ENCODE results near the gene IRX2.

DNA sequence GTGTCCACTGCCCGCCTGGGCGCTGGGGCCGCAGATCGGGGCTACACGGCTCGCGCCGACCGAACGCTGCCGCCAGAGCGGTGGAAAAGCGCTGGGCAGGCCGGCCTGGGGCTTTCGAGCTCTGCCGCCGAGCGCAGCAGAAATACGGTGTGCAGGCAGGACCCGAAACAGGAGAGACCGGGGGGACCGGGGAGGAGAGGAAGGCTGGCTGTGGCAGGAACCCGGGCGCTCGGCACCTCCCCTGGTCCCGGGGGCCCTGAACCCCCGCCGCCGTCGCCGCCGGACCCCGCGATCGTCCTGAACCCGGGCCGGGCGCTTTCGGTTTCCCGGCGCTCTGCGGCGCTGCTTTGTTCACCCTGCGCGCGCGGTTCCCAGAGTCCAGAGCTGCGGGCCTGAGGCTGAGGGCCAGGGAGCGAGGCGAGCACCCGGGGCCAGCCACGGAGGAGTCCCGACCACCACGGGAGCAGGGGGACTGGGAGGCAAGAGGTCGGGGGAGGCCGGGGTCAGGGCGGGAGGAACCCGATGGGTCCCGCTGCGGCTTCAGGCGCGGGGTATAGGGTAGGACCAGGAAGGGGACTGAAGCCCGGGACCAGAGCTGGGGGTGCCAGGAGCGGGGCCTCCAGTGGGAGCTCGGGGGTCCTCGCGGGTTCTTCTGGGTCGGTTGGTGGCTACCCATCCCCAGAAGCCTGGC is 12.0 kb downstream of the IRX2 start:
- no peak for TF ChIP-seq CTCF (IDR thresholded peaks at IDR 0.05)
- no peak for TF ChIP-seq POLR2A (IDR thresholded peaks at IDR 0.05)
